Measurements from ENCODE around the gene GNB3. TPM values are rescaled to one million over a fixed set of nuclear protein-coding genes. Genes with fewer than 3 reads are reported as not detected.
A peak's percentile ranks its signal among the peaks of the same experiment; 100 is the strongest.
"Not testable (repeated sequence)": the region's sequence is repeated elsewhere in the genome, so short reads cannot be mapped to it uniquely, and the experiment has no call there.

The GNB3 gene
- total RNA-seq, 2 experiments from 2014 or later = 0.48 to 0.54 TPM

DNA sequence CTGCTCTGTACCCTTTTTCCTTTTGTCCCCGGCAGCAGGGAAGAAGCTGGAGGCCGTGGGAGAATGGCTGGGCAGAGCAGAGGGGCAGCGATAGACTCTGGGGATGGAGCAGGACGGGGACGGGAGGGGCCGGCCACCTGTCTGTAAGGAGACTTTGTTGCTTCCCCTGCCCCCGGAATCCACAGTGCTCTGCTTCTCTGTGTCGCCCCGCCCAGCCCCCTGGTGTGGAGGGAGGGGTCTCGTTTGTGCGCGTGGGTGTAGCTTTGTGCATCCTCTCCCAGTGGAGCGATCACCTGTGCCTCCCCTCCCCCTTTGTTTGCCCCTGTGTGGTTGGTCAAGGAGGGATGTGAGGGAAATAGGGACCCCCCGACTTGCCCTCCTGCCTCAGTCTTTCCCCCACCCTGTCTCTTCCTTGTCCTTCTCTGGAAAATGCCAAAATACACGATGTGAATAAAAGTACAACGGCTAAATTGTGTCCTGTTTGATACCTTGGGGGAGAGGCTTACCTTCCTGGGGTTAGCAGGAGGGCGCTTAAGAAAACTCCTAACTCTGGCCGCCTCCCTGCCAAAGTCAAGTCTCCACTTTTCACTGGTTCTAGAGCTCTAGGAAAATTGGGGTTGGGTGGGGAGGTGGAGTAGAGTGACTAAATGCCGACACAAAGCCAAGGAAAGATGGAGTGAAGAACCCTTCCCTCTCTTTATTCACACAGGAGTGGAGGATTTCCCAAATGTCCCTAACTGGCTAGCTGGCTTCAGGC lies 25.6 kb downstream of the GNB3 start:
- Mint-ChIP-seq H3K36me3 (ENCODE audit: low read depth) (peaks cover 47% of the 10 kb centered on the region), H3K27ac (no peak overlapping the region), H3K4me1 (ENCODE audit: low read depth) (peaks cover 41% of the 10 kb centered on the region), H3K27me3 (ENCODE audit: low read depth) (no peaks in the 10 kb centered on the region), H3K9me3 (no peaks in the 10 kb centered on the region), H3K4me3 (peak overlapping the region; percentile 98)
- no peak for DNase-seq
- intact Hi-C loops (cut with micrococcal nuclease) = no loop called here
- CTCF ChIA-PET = interaction anchor here (0.9 to 3.4 kb wide), 2 partner anchors 14 to 74 kb away, joined by 3 to 18 read pairs; partner anchors contain the start of genes CDCA3 and USP5

DNA sequence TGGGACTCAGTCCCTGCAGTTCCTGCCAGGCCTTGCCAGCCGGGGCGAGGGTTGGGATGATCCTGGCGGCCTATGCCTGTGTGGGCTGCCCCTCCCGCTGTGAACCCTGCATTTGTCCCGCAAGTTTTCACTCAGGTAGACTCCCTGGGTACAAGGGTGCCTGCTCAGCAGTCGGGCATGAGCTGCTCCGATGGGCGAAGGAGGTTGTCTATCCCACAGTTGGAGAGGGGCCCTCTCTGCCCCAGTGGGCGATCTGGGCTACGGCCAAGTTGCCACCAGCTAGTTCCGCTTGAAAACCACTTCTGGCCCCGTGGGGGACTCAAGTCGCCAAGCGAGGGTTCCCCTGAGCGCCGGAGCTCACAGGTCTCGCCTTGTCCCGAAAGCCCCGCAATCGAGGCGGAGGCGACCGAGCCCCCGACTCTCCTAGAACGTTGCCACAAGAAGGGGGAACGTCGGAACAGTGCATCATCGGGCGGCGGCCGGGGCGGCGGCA lies 26.2 kb downstream of the GNB3 start:
- CTCF ChIA-PET = interaction anchor here (0.9 to 3.4 kb wide), 3 partner anchors 15 to 75 kb away, joined by 3 to 18 read pairs (median 6); partner anchors contain the start of genes CDCA3 and USP5
- H3K9me3 Mint-ChIP-seq = no peaks in the 10 kb centered on the region
- intact Hi-C loops (cut with micrococcal nuclease) = loop anchor here (1.0 kb wide), 1 partner anchor 114 kb away; the partner anchor contains the start of gene MLF2
- DNase-seq = no peak
- peaks cover 47% of the 10 kb centered on the region for H3K4me1 Mint-ChIP-seq (ENCODE audit: low read depth)
- peak overlapping the region; percentile 98 for H3K4me3 Mint-ChIP-seq
- peaks cover 50% of the 10 kb centered on the region for H3K36me3 Mint-ChIP-seq (ENCODE audit: low read depth)
- no peaks in the 10 kb centered on the region for H3K27me3 Mint-ChIP-seq (ENCODE audit: low read depth)
- peak overlapping the region; percentile 94 for H3K27ac Mint-ChIP-seq

DNA sequence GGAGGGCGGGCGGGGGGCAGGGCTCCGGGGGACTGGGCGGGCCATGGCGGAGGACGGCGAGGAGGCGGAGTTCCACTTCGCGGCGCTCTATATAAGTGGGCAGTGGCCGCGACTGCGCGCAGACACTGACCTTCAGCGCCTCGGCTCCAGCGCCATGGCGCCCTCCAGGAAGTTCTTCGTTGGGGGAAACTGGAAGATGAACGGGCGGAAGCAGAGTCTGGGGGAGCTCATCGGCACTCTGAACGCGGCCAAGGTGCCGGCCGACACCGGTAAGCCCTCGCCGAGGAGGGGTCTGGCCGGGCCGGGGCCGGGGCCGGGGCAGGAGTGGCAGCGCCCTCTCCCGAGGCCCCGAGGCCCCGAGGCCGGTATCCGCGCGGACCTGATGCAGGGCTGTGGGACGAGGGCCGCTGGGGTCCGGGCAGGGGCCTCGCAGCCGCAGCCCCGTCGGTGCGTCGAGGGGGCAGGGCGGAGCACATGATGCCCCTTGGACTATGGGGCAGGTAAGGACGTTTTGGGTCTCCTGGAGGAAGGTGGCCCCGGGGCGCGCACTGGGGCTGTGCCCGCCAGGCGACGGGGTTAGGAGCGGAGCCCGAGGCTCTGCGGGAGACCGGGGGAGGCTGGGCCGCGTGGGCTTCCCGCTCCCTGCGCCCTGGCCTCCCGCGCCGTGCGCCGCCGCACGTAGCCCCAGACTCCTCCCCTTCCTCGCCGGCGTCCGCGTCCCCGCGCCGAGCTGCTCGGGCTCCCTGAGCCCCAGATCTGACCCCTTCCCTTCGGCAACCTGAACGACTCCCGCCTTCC lies 26.9 kb downstream of the GNB3 start, which contains the start of gene TPI1:
Gene TPI1 (plus strand): TSS at position 119 of the 798 bp plus-strand sequence. CDS start 36 bp downstream, at position 155.
- CTCF ChIA-PET = interaction anchor here (0.9 to 3.4 kb wide), 4 partner anchors 15 to 76 kb away, joined by 3 to 18 read pairs (median 5); partner anchors contain the start of genes CDCA3 and USP5
- no peaks in the 10 kb centered on the region for H3K9me3 Mint-ChIP-seq
- peaks cover 52% of the 10 kb centered on the region for H3K4me1 Mint-ChIP-seq (ENCODE audit: low read depth)
- peak; percentile 79 for DNase-seq
- peak within 1 kb of the TSS; percentile 94 for H3K27ac Mint-ChIP-seq
- intact Hi-C loops (cut with micrococcal nuclease) = loop anchor here (1.0 to 2.0 kb wide), 3 partner anchors 57 to 225 kb away; partner anchors contain the start of genes C1R and MLF2
- peaks cover 51% of the 10 kb centered on the region for H3K36me3 Mint-ChIP-seq (ENCODE audit: low read depth)
- peak within 1 kb of the TSS; percentile 98 for H3K4me3 Mint-ChIP-seq
- no peaks in the 10 kb centered on the region for H3K27me3 Mint-ChIP-seq (ENCODE audit: low read depth)

DNA sequence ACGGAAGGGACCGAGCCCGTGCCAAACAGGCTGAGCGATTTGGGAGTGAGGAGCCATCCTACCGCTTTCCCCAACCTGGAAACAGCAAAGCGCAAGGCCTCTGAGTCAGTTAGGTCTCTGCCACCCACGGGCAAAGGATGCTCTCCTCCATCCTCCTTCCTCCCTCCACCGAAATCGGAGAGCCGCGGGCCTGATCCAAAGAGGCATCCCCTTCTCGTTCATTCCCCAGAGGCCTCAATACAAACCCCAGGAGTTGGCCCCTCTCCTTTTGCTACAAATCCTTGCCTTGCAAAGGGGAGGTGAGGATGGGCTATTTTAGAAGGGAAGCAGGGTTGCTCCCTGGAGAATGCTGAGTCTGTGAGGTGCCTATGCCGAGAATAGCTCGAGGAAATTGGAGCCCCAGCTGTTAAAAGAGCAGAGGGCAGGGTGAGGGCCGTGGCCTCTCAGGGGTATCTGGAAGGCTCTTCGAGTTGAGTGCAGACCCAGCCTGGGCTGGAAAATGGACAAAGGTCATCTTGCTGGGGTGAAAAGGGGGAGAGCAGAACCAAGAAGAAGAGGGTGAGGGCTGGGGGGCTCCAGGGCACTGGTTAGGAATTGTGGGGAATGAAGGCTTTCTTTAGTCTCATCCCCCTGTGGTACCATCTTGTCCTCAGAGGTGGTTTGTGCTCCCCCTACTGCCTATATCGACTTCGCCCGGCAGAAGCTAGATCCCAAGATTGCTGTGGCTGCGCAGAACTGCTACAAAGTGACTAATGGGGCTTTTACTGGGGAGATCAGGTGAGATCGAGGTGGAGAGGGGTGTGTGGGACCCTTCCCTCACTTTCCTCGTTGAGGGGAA lies 27.7 kb downstream of the GNB3 start:
- CTCF ChIA-PET = interaction anchor here (0.9 to 1.8 kb wide), 11 partner anchors 13 to 114 kb away, joined by 3 to 19 read pairs (median 4); partner anchors contain the start of genes CDCA3 and USP5
- Mint-ChIP-seq H3K4me1 (ENCODE audit: low read depth) (peaks cover 52% of the 10 kb centered on the region), H3K36me3 (ENCODE audit: low read depth) (peaks cover 49% of the 10 kb centered on the region), H3K9me3 (no peaks in the 10 kb centered on the region), H3K27ac (peak overlapping the region; percentile 92), H3K4me3 (peak overlapping the region; percentile 98), H3K27me3 (ENCODE audit: low read depth) (no peaks in the 10 kb centered on the region)
- intact Hi-C loops (cut with micrococcal nuclease) = loop anchor here (1.0 to 2.0 kb wide), 4 partner anchors 23 to 241 kb away; partner anchors contain the start of genes C1R and C1RL
- DNase-seq = no peak

DNA sequence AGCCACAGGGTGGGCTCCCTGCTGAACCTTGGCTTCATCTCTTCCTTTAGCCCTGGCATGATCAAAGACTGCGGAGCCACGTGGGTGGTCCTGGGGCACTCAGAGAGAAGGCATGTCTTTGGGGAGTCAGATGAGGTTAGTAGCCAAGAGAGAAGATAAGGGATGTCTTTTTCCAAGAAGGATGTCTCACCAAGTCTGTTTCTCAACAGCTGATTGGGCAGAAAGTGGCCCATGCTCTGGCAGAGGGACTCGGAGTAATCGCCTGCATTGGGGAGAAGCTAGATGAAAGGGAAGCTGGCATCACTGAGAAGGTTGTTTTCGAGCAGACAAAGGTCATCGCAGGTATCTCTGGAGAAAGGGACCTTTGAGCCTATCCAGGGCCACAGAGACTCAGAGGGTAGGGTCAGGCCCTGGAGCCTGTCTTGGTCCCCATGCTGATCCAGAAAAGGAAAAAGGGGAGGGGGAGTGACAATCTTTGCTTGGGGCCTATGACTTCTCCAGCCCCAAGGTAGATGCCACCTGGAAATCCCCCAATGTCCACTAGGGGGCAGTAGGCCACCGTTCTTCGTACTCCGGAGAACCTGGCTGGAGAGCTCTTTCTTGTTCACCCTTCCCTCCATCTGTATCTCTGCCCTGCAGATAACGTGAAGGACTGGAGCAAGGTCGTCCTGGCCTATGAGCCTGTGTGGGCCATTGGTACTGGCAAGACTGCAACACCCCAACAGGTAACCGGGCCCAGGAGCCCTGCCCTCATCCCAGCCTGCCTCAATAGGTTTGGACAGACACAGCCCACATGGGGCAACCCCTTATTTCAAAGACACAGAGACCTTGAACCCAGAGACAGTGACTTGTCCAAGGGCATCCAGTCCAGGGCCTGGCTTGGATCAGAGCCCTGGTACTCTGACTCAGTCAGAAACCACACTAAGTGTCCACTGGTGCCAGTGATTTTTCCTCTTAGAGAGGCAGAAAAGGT lies 28.6 kb downstream of the GNB3 start:
- H3K9me3 Mint-ChIP-seq = no peaks in the 10 kb centered on the region

DNA sequence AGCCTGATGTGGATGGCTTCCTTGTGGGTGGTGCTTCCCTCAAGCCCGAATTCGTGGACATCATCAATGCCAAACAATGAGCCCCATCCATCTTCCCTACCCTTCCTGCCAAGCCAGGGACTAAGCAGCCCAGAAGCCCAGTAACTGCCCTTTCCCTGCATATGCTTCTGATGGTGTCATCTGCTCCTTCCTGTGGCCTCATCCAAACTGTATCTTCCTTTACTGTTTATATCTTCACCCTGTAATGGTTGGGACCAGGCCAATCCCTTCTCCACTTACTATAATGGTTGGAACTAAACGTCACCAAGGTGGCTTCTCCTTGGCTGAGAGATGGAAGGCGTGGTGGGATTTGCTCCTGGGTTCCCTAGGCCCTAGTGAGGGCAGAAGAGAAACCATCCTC lies 29.6 kb downstream of the GNB3 start:
- intact Hi-C loops (cut with micrococcal nuclease) = loop anchor here (5.0 kb wide), 2 partner anchors 82 to 1157 kb away; partner anchors contain the start of gene PTPN6
- H3K9me3 Mint-ChIP-seq; DNase-seq; H3K4me3 Mint-ChIP-seq; H3K27me3 Mint-ChIP-seq (ENCODE audit: low read depth): not testable (repeated sequence)
- CTCF ChIA-PET = interaction anchor here (1.3 to 1.5 kb wide), 3 partner anchors 11 to 62 kb away, joined by 3 to 7 read pairs (median 4); no protein-coding TSS in a partner anchor
- Mint-ChIP-seq H3K4me1 (ENCODE audit: low read depth) (peaks cover 56% of the 10 kb centered on the region), H3K27ac (peak overlapping the region; percentile 92), H3K36me3 (ENCODE audit: low read depth) (peaks cover 41% of the 10 kb centered on the region)

More for the DNA sequence above, 28.6 kb downstream of the GNB3 start:
- Mint-ChIP-seq H3K4me3 (peak overlapping the region; percentile 98), H3K4me1 (ENCODE audit: low read depth) (peaks cover 56% of the 10 kb centered on the region), H3K27ac (peak overlapping the region; percentile 92), H3K27me3 (ENCODE audit: low read depth) (no peaks in the 10 kb centered on the region), H3K36me3 (ENCODE audit: low read depth) (peaks cover 43% of the 10 kb centered on the region)
- DNase-seq = peak; percentile 93
- CTCF ChIA-PET = interaction anchor here (0.5 to 1.8 kb wide), 17 partner anchors 10 to 269 kb away, joined by 3 to 19 read pairs (median 3); partner anchors contain the start of genes CDCA3 and USP5
- intact Hi-C loops (cut with micrococcal nuclease) = loop anchor here (1.0 to 5.0 kb wide), 6 partner anchors 22 to 1158 kb away; partner anchors contain the start of genes C1R, C1RL and PTPN6

DNA sequence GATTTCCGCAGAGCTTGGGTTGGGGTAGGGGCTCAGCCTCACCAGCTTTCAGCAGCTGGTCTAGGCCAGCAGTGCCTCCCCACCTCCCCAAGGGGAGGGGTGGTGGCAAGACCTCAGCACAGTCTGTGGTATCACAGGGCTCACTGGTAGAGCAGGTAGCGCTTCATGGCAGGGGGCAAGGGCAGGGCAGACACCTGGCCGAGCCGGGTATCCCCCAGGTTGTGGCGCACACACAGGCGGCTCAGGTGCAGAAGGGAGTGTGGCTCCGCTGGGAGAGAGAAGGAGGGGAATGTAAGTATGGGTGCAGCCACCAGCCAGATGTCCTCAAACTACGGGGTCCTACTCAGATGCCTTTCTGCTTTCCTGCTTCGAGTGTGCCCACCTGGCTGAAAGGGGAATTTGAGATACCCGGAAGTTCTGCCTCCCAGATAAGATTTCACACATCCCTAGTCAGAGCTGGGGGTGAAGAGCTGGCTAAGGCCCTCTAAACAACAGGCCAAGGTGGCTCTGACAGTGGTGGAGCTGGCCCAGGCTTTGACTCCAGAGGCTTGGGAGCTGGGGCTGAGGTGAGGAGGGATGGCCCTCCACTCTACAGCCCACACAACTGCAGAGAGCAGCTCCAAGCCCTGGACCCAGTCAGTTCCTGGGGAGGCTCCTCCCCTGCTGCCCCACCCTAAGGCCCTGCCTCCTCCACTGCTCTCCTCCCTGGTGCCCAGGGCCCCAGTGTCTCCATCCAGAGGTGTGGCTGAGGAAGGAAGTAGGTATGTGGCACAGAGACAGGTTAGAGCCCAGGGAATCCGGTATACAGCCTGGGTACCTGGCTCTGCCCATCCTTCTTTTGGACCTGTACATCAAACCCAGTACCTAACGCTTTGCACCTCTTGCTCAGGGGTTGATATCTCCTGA lies 30.6 kb downstream of the GNB3 start:
- CTCF ChIA-PET = interaction anchor here (0.6 to 3.8 kb wide), 15 partner anchors 11 to 420 kb away, joined by 3 to 33 read pairs (median 7); partner anchors contain the start of genes C12orf57, CDCA3, RNU7-1 and USP5
- peak overlapping the region; percentile 88 for H3K4me3 Mint-ChIP-seq
- H3K4me1 Mint-ChIP-seq (ENCODE audit: low read depth) = peaks cover 56% of the 10 kb centered on the region
- peaks cover 40% of the 10 kb centered on the region for H3K36me3 Mint-ChIP-seq (ENCODE audit: low read depth)
- H3K27me3 Mint-ChIP-seq (ENCODE audit: low read depth) = no peaks in the 10 kb centered on the region
- no peaks in the 10 kb centered on the region for H3K9me3 Mint-ChIP-seq
- DNase-seq = peak; percentile 51
- intact Hi-C loops (cut with micrococcal nuclease) = loop anchor here (5.0 kb wide), 2 partner anchors 81 to 1156 kb away; partner anchors contain the start of gene PTPN6
- peak overlapping the region; percentile 81 for H3K27ac Mint-ChIP-seq

DNA sequence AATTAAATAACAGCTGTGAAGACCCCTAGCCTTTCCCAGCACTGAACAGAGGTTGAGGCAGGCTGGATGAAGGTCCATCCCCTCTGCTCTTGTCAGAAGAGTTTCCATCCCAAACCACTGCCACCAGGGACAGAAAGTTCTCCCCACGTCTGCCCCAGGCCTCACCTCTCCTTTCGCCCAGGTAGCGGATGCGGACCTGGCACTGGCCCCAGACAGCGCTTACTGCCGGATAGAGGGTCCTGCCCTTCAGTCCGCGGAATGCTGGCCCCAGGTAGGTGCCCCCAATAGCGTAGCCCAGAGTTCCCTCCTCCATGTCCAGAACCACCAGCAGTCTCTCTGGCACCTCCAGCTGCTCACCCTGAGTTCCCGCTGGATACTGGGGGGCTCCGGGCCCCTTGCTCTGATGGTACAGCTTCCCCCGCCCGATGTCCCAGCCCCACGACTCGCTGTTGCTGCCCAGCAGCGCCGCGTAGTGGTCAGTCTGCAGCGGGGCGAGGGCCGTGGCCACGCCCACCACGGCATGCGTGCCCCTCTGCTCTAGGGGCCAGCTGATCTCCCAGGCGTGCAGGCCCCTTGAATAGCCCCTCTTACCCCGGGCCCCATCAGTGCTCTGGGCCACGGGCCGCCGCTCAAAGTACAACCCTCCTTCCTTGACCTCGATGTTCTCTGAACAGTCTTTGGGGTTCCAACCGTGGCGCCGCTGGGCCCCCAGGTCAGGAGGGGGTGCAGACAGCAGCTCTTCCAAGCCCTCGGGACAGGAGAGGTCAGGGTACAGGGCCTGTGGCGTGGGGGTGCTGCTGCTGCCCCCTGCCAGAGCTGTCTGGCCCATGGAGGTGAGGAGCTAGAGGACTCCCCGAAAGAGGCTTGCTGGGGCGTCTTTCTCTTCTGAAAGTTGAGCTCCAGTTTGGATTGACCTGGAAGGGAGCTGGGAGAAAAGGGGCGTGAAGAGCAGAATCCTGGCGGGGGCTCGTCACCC lies 31.6 kb downstream of the GNB3 start:
- DNase-seq = peak; percentile 86
- intact Hi-C loops (cut with micrococcal nuclease) = loop anchor here (1.0 to 5.0 kb wide), 13 partner anchors 19 to 1155 kb away; partner anchors contain the start of genes EMG1, ENO2, LPCAT3 and LRRC23
- peak overlapping the region; percentile 88 for H3K4me3 Mint-ChIP-seq
- peaks cover 44% of the 10 kb centered on the region for H3K36me3 Mint-ChIP-seq (ENCODE audit: low read depth)
- H3K9me3 Mint-ChIP-seq = no peaks in the 10 kb centered on the region
- H3K27ac Mint-ChIP-seq = peak overlapping the region; percentile 81
- peaks cover 47% of the 10 kb centered on the region for H3K4me1 Mint-ChIP-seq (ENCODE audit: low read depth)
- no peaks in the 10 kb centered on the region for H3K27me3 Mint-ChIP-seq (ENCODE audit: low read depth)
- CTCF ChIA-PET = interaction anchor here (0.6 to 3.8 kb wide), 34 partner anchors 10 to 508 kb away, joined by 3 to 33 read pairs (median 4); partner anchors contain the start of genes C12orf57, CDCA3, COPS7A and ENO2

Data from activated naive CD4-positive, alpha-beta T cell treated with anti-CD3 and anti-CD28 coated beads for 36 hours (primary cell).